GM18507 (cell line): ENCODE measurements around the gene CALHM5.
"Not testable (repeated sequence)": the region's sequence is repeated elsewhere in the genome, so short reads cannot be mapped to it uniquely, and the experiment has no call there.

Source experiments
- DNase-seq: peaks from one replicate; pipeline ENCODE4 v3.0.0; 2011; ENCODE audit warnings: low read depth; ENCODE audit not compliant: insufficient read length; ENCODE audit errors: extremely low spot score
- FAIRE-seq: peaks from 2 replicates; lab custom pipeline; 2011; peaks lifted over from hg19 to GRCh38; lab: Jason Lieb, UNC

The CALHM5 gene, protein sequence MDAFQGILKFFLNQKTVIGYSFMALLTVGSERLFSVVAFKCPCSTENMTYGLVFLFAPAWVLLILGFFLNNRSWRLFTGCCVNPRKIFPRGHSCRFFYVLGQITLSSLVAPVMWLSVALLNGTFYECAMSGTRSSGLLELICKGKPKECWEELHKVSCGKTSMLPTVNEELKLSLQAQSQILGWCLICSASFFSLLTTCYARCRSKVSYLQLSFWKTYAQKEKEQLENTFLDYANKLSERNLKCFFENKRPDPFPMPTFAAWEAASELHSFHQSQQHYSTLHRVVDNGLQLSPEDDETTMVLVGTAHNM

DNA sequence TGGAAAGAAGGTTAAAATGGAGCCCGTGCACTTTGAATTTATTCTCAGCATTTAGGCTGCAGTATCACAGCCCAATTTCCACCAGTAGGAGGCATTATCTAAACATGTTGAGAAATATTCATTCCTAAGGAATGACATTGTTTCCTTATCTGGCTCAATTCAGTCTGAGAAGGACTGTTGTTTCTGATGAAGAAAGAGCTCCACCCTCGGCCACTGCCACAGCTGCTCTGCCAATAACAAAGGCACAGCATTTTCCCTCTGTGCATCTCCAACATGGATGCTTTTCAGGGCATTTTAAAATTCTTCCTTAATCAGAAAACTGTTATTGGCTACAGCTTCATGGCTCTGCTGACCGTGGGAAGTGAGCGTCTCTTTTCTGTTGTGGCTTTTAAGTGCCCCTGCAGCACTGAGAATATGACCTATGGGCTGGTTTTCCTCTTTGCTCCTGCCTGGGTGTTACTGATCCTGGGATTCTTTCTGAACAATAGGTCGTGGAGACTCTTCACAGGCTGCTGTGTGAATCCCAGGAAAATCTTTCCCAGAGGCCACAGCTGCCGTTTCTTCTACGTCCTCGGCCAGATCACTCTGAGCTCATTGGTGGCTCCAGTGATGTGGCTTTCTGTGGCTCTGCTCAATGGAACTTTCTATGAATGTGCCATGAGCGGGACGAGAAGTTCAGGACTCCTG is at the start of gene CALHM5:
Gene CALHM5, plus strand, starts transcription at position 216 of the 687 bp plus-strand sequence. Its CDS starts 58 bp downstream, at position 274.
- FAIRE-seq (no peak), DNase-seq (no peak)

DNA sequence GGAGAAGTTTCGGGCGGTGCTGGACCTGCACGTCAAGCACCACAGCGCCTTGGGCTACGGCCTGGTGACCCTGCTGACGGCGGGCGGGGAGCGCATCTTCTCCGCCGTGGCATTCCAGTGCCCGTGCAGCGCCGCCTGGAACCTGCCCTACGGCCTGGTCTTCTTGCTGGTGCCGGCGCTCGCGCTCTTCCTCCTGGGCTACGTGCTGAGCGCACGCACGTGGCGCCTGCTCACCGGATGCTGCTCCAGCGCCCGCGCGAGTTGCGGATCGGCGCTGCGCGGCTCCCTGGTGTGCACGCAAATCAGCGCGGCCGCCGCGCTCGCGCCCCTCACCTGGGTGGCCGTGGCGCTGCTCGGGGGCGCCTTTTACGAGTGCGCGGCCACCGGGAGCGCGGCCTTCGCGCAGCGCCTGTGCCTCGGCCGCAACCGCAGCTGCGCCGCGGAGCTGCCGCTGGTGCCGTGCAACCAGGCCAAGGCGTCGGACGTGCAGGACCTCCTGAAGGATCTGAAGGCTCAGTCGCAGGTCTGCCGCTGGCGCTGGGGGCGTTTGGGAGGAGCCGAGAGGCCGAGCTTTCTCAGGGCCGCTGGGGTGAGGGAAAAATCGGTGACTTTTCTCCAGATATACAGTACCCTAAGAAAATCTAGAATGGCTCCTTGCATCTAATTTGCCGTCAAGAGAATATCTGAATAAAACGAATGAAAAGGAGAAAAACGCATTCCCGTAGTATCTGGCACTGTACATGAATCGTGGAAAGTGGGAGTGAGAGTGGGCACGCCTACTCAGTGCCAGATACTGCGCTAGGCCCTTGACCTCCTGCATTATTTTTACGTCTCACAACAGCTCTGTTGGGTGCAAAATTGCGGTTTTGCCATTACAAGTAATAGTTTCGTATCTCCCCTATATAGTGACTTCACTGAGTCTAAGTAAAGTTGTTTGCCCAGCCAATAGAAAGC is 49.2 kb upstream of the CALHM5 start:
- FAIRE-seq, result peak; percentile 79
- DNase-seq, result peak; percentile 68

DNA sequence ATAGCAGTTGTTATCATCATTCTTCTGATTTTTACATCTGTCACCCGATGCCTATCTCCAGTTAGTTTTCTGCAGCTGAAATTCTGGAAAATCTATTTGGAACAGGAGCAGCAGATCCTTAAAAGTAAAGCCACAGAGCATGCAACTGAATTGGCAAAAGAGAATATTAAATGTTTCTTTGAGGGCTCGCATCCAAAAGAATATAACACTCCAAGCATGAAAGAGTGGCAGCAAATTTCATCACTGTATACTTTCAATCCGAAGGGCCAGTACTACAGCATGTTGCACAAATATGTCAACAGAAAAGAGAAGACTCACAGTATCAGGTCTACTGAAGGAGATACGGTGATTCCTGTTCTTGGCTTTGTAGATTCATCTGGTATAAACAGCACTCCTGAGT is 48.1 kb upstream of the CALHM5 start:
- no peak for DNase-seq

DNA sequence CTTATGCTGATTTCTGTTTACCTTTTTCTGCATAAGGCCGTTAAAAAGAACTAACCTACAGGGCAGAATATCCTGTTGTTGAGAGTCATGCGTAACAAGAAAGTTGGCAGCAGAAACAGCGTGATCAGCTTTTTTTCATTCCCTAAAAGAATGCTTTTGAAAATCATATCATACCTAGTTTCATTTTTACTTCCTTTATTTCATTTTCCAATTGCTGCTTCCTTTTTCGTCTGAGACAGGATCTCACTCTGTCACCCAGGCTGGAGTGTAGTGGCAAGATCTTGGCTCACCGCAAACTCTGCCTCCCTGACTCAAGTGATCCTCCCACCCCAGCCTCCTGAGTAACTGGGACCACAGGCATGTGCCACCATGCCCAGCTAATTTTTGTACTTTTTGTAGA is 46.2 kb upstream of the CALHM5 start:
- DNase-seq, result no peak
- FAIRE-seq, result peak; percentile 60

More for the DNA sequence above, 48.1 kb upstream of the CALHM5 start:
- FAIRE-seq, result peak; percentile 15

DNA sequence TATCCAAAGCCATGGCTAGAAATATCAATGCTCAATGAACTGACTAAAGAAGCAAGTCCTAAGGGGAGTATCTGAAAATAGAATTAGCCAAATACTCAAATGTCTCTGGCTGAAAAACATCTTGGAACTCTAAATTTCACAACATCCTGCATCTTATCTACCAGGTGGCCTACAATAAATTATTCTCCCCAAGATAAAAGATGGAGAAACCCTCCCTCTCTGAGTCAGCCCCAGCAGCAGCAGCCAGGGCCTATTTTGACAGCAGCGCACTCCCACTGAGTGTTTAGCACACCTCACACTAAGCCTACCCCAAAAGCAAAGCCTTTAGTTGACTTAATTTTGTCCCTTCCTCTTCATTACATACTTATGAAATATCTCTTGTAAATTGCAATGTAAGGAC is 44.3 kb upstream of the CALHM5 start:
- DNase-seq (no peak), FAIRE-seq (no peak)

DNA sequence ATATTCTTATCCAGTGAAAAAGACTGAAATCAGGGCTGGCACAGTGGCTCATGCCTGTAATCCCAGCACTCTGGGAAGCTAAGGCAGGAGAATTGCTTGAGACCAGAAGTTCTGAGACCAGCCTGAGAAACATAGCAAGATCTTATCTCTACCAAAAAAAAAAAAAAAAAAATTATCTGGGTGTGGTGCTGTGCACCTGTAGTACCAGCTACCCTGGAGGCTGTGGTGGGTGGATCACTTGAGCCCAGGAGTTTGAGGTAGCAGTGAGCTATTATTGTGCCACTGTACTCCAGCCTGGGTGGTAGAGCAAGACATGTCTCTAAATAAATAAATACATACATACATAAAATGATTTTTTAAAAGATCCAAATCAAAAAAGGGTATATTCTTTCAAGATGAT is 43.9 kb upstream of the CALHM5 start:
- FAIRE-seq (no peak), DNase-seq (no peak)

DNA sequence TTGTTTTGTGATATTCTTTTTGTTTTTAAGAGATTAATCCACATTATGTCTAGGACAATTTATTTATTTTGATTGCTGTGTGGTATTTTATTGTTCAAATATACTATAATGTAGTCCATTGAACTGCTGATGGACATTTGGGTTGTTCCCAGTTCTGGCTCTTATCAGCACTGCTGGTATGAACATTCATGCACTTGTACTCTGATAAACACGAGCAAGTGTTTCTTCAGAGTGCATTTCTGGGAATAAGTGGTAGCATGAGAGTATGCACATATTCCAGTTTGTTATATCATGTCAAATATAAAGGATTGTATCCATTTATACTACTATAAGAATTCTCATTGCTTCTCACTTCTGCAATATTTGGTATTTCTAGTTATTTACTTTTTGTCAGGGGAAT is 43.1 kb upstream of the CALHM5 start:
- FAIRE-seq (no peak), DNase-seq (no peak)

DNA sequence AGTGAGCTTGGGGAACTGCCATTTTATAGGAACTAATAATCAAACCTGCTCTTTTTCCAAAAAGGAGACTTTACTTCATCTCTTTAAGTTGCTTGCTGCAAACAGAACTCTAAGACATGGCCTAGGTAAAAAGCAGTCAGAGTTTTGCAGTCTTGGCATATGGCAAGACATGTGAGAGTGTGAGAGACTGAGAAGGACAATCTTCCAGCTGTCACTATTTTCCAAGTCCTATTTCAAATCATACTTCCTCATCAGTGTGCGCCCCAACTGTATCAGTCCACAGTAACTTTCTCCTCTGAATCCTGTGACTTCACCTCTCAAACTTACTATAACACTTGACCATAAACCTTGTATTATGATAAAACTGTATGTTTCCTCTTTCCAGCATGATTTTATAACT is 39.9 kb upstream of the CALHM5 start:
- no peak for DNase-seq
- FAIRE-seq, result no peak

DNA sequence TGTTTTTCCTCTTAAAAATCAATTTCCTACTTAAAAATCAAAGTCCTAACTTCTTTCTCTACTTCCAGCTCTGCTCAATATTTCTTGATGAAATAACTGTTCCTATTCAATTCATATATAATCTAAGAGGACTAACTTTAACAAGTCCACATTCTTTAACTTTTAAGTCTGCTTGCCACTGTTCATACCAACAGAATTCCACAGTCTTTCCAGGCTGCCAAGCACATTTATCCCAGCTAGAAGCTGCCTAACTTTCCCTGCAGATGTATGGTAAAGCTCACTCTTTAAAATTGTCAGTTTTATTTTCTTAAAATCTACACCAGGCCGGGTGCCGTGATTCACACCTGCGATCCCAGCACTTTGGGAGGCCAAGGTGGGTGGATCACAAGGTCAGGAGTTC is 38.7 kb upstream of the CALHM5 start:
- no peak for DNase-seq
- FAIRE-seq, result no peak

DNA sequence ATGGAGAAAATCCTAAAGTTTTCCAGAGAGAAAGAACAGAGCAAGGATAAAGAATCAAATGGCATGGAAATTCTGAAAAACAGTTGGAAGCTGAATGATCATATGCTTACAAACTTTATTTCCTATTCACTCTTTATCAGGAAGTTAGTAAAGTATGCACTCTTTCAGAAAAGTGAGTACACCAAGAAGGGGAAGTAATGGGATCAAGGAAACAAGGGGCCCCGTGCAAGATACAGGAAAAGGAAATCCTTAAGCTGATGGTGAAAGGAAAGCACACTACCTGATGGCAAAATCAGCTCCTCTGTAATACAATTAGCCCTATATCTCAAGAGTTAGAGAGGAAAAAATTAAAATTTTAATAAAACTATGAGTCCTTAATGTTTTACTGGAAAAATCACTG is 36.3 kb upstream of the CALHM5 start:
- FAIRE-seq, result no peak
- no peak for DNase-seq

DNA sequence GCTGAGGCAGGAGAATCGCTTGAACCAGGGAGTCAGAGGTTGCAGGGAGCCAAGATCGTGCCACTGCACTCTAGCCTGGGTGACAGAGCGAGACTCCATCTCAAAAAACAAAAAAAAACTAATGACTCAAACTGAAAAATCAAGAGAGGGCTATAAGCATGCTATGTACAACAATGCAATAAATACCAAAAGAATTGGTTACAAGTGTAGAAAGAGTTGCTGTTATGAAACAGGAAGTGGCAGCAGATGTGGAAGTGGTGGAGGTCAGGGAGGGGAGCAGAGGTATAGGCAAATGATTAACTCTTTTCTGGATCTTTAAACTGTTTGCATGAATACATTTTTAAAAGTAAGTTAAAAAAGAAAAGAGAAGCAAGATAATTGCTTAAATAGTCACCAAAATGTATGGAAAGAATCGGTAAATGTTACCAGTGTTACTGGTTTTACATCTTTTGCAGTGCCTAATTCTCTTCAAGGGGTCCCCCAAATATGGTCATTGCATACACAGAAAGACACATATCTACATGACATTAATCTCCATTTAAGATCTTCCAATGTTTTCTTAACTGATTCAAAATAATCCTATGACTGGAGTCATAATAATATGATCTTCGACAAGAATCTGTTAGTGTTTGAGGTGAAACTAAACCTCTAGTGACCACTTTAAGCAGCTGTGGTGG is 35.3 kb upstream of the CALHM5 start:
- DNase-seq (peak; percentile 68), FAIRE-seq (peak; percentile 93)

DNA sequence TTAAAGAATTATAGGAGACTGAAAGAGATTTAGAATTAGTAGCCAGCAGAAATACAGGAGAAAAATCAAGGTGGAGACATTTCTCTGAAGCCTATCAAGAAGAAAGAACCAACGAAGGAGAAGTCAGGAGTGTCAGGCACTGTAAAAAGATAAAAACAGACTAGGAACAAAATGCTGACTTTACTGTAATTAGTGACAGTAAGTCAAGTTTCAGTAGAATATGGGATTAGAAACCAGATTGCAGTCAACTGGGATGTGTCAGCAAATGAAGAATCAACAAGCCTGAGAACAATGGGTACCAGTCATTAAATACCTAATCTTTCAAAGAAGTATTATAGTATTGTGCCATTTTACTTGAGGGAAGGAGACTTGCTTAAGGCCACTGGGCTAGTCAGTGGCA is 28.7 kb upstream of the CALHM5 start:
- FAIRE-seq (no peak), DNase-seq (no peak)

DNA sequence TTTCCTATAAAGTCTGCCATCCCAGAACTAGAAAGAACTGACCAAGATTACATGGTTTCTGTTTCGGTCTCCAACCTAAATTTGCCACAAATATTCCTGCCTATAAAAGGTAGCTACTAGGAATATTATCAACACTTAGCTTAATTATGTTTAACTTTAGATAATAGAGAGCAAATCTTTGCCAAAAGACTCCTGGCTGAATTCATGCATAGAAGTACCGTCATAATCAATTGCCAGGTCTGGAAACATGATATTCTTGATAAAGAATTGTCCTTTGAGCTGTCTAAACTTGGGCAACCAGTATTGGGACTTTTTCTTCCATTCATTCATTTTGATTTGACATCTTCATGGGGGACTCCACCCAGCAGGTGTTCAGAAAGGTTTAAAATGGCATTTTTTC is 27.8 kb upstream of the CALHM5 start:
- no peak for FAIRE-seq
- DNase-seq, result no peak

DNA sequence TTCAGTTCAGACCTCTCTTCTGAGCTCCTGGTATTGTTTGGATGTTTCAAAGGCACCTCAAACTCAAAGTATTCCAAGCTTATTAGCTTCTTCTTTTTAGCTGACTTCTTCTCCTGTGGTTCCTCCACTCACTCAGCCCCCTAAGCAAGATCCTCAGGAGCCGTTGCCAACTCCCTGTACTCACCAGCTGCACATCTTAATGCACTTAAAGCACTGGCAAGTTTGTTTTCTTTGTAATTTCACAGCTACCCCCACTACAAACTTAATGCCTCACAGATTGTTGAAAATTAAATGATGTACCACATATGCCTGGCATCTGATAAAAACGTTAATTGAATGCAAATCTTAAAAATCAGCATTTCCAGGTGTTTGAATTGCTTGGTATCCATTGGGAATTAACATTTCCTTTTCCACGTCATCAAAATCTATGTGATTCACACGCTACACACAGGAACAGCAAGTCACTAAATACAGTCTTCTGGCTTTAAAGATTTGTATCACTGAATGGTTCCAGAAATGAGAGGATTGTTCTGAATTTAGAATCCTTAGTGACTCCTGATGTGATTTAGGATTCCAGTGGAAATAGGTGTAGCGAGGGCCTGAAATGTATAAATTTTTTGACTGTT is 25.8 kb upstream of the CALHM5 start:
- no peak for FAIRE-seq
- DNase-seq, result no peak

DNA sequence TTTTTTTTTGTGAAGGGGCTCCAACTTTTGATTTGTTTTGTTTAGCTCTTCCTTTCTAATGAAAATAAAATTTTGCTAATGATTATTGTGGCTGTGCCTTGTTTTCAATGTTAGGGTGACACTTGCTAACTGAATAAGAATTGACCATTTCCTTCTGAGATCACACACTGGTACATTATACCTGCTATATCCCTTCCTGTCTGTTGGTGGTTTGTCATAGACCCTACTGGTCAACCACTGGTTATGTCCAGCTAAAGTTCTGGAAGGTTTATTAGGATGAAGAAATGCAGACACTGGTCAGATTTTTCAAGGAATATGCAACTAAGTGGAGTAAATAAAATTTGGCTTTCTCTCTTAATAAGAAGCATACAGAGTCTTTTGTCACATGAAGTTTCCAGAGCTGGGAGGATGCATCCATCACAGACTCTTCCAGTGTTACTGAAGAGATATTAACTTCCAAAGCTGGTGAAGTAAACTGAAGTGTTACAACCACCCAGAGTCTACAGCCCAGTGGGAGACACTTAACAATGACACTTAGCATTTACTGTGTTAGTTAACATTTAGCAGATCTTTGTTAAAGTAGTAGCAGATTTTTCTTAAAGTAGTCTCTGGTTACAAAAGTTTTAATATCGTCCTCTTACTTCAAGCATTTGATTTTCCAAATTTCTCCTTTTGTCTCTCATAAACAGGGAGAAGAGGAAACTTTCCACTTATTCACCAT is 19.7 kb upstream of the CALHM5 start:
- FAIRE-seq (no peak), DNase-seq (no peak)

DNA sequence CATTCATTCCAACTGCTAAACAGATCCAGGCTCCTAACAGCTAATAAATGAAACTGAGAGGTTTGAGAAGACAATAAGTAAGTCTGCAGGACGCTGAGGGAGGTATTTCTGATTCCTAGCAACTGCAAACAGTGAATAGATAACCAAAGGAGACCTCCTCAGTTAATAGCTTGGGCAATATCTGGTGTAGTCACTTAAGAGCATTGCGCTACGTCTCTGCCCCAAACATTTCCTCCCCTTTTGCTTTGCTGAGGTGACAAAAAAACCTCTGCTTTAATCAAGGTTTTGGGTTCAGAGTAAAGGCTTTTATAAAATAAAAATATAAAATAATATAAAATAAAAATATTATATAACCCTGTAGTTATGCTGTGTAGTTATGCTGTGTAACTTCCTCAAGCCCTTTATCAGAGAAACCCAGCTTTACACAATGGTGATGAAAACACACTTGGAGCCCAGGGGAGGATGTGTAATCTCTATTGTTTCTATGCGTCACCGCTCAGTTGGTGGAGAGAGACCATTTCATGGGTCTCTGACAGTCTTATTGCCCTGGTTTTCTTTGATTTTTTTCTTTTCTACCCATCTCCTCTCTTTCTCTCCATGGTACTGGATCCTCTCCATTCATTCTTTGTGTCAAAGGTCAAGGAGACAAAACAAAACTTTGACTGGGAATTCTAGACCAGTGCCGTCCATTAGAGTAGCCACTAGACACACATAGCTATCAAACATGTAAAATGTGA is 18.9 kb upstream of the CALHM5 start:
- DNase-seq (no peak), FAIRE-seq (no peak)

DNA sequence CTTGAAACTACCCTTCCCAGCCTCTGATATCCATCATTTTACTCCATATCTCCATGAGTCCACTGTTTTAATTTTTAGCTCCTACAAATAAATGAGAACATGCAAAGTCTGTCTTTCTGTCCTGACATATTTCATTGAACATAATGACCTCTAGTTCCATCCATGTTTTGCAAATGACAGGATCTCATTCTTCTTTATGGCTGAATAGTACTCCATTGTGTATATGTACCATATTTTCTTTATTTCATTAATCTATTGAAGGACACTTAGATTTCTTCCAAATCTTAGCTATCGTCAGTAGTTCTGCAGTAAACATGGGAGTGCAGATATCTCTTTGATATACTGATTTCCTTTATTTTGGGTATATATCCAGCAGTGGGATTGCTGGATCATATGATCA is 16.3 kb upstream of the CALHM5 start:
- not testable (repeated sequence) for DNase-seq, FAIRE-seq

DNA sequence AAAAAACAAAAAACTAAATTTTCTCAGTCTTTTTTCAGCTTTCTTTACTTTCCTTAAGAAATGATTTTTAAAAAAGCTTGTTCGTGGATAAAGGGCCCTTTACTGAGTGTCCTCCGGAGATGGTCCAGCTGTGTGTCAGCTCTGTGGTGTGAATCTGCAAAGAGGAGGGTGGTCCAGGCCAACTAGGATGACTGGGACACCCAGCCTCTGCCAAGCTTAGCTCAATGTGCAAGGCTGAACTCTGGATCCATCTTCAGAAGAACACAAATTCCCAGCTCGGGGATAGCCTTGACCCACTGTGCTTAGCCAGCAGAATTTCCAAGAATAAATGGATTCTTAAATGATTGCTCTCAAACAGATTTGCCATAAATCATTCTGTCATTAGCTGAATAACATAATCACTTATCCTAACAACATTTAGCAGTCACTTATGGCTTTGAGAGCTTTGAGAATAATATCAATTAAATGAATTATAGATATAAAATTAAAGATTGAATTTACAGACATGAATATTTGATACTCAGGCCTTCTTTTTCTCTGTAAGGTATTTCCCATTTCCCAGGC is 14.2 kb upstream of the CALHM5 start:
- FAIRE-seq (no peak), DNase-seq (no peak)
